Dermis microvascular lymphatic vessel endothelial cell (primary cell): Measurements from ENCODE around the gene MAMDC2. TPM values are rescaled to one million over a fixed set of nuclear protein-coding genes. Genes with fewer than 3 reads are reported as not detected.

ENCODE experiments used
- DNase-seq, 2 donors: peaks; one replicate each; pipeline versions ENCODE4 v3.0.0 to v3.0.0-alpha.2; 2010; ENCODE audit warnings: low read depth in 2 of 2
- total RNA-seq: library from RNA; depleted of rRNA; stranded (reverse); fragments of >200 nt; gene quantifications from 2 replicates; pipeline ENCODE4 v1.2.1, GENCODE V29; 2014

MAMDC2 gene
- total RNA-seq, 1 donor from 2014 or later: 3.1 TPM

DNA sequence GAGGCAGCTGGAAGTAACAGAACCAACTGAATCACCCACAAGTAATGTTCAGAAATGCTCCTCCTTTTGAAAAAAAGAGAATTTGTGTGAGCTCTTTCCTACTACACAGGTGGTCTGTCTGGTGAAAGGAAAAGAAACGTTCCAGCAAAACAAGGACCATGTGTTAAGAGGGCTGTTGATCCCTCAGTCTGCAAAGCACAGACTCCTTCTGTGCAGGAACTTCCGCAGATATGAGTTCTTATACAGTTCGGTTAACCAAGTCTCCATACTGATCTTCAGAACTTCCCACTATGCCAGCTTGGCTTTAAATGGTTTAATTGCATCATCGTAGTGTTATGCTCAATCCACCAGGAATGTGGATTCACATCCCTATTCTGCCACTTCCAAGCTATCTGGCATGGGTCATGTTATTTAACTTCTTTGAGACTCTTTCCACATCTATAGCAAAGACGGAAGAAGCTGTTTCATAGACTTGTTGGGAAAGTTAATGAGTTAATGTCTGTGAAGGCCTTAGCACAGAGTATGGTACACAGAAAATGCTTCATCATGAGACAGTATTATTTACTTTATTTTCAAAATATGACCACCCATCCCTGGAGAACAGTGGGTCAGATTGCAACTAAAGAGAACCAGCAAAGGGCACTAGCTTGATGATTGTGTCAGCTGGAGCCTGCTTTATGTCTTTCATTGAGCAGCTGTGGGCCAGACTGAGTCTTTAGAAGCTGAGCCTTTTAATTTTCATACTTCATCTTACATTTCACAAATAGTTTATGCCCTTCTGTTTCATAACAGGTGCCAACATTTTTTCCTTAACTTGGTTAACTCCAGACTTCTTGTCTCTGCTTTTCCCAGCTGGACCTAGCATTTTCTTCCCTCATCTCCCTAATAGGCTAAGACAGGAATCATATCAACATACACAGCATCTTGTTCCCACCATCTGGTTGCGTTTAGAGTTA lies 89.9 kb downstream of the MAMDC2 start:
- no peak for DNase-seq

DNA sequence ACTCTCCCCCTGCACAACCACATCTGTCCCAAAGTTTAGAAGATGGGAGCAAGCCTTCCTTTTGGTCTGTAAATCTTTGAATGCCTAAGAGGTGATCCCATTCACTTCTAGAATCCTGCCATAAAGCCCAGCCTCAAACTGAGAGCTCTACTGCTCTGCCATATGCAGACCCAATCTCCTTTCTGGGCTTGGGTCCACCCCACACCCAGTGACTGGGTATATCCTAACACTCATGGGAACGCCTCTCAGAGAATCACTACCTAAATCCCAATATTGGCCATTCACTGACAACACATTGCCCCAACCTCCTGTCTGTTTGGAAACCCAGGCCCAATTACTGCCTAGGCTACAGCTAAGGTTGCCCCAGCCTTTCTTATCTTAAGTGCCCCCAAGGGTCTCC lies 90.7 kb downstream of the MAMDC2 start:
- no peak for DNase-seq

DNA sequence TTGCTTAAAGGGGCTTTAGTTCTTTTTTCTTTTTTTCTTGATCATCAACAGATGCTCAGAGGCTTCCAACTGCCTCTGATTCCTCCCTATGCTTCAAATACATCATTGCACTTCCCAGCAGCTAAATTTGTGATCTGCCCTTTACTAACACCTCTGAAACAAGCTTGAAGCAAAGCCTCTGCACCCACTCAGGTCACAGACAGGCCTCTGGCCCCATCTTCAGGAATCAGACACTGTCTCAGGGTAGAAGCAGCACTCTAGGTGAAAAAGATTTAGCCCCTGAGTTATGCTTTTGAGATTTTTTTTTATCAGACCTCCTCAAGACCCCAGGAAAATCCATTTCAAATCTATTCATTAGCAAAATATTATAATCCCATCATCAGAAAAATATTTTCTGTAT lies 91.5 kb downstream of the MAMDC2 start:
- DNase-seq: no peak

DNA sequence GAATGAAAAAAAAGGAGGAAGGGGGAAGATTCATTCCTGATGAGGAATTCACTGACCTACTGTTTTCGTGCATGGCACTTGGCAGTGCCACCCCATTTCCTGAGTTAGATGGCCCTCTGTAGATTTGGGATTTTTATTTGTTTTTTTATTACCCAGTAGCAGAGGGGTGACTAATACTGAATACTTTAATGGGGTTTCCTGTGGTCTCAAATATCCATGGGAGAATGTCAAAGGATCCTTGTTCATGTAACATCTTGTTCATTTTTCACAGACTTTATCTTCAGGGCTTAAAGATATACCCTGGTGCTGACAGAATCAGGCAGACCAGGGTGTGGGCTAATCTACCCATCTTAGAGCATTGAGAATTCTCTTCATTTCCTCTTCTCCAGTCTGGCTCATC lies 93.0 kb downstream of the MAMDC2 start:
- peak in 1 of 2 donors; percentile 65 for DNase-seq

DNA sequence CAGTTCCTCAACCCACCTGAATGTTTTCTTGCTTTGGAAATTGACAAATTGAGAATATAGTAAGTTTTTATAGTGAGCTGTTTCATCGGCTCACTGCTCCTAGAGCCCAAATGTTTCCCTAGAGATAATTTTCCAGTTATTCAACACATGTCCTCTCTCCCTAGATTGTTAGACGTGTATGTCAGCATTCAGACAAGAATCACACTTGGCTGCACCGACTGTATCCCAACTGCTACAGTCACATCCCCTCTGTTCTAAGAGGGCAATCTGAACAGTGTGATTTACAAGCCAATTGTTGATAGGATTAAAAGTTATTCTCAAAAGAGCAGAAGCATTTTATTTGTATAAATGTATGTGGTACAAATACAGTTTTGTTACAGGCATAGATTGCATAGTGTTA lies 93.9 kb downstream of the MAMDC2 start:
- no peak for DNase-seq

DNA sequence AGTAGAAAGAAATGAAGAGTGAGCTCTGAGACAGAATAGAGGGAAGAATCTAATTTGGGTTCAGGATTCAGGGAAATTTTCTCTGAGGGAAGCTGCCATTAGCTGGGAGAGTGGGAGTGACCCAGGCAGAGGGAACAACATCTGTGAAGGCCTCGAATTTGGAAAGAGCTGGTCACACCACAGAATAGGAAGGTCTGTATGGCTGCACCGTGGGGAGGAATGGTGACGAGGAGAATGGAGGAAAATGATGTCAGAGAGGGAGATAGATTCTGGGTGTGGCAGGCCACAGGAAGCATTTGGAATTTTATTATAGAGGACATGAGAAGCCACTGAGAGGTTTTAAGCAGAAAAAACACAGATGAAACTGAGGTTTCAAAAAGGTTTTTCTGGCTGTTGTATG lies 98.5 kb downstream of the MAMDC2 start:
- no peak for DNase-seq

DNA sequence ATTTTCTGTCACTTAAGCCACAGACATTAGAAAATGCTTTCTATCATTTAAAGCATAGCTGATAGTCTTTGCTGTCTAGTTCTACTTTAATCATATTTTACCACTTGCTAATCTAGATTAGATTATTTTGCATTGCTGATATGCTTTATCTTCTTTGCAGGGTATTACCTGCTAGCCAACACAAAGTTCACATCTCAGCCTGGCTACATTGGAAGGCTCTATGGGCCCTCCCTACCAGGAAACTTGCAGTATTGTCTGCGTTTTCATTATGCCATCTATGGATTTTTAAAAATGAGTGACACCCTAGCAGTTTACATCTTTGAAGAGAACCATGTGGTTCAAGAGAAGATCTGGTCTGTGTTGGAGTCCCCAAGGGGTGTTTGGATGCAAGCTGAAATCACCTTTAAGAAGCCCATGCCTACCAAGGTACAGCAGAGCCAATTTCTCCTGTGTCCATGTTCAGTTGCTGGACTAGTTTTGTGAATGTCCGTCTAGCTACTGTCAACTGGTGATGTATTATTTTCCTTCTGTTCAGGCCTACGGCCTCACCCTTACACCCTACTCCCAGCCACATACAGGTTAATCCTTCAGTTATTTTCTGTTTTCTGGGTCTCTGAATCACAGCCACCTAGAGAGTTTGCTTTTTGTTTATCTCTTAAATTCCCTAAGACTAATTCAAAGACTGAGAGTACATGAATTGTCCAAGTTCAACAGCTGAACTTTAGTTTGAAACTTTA lies 99.9 kb downstream of the MAMDC2 start:
- DNase-seq: no peak

DNA sequence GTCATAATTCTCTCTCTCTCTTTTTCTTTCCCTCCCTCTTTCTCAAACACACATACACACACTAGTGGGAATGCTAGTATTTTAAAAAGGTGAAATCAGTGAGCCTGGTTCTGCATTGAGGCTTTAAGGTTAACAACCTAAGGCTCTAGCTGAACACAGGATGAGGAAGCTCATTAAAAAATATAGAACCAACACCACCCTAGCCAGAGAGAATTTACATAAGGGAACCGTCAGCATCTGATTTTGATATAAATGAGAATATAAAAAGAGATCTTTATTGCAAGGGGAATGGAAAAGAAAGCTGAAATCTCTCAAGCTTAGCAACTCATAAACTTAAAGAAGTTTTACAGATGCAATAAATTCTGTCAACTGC lies 100.5 kb downstream of the MAMDC2 start:
- DNase-seq: no peak

DNA sequence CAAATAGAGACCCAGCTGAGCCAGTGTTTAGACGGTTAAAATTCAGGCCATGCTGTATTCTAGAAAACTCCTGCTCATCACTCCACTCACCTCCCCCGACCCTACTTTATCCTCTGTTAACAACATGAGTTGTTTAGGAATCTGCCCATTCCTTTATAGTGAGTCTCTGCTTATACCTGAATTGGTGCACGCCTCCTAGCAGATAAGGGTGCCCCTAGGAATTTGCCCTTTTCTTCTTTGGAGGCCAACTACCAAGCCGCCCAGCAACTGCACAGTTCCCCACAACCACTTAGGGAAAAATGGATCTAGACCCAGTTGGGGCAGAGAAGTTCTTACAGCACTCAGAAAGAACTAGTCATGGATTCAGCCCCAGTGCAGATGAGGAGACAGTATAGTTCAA lies 102.3 kb downstream of the MAMDC2 start:
- DNase-seq: no peak

DNA sequence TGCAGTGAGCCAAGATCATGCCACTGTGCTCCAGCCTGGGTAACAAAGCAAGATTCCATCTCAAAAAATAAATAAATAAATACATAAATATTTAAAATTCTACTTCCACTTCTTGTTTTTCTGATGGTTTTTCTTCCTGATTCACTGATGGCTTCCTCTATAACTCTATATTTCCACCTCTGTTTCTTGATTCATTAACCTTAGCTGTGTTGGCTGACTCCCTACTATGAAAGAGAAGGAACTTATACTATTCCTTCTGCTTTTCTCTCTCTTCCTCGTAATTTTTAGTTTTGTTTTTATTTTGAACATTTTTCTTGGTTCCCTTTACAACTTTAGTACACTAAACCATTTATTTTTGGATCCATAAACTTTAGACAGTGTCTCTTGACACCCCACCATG lies 103.5 kb downstream of the MAMDC2 start:
- DNase-seq: no peak

DNA sequence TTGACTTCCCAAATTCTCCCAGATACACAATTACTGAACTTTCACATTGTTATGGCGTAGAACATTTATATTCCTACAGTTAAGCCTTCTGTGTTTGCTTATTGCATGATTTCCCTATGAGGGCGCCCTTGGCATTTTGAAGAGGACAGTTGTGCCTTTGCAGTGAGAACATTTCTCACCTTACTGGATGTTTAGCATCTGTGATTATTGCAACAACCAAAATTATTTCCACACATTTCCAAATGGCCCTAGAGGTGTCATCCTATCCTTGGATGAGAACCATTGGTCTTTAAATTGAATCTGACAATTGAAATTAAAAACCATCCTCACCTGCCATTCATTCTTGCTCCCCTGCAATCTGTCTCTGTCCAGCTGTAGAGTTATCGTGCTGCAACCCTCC lies 104.0 kb downstream of the MAMDC2 start:
- no peak for DNase-seq

DNA sequence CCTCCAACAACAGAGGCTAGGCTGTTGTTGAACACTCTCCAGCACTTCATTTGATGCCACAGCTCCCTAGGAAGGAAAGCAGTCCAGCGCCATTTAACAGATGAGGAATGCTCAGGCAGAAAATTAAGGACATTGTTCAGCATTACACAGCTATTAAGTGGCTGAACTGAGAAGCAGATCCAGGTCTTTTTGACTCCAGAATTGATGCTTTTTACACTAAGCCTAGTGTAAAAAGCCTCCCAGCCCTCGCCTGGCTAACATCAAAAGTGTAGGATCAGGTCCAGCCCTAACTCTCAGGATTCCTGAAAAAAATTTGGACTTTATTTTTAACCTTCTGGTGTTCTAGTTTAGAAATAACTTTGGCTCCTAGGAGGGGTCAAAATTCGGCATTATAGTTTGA lies 108.7 kb downstream of the MAMDC2 start:
- DNase-seq: no peak

DNA sequence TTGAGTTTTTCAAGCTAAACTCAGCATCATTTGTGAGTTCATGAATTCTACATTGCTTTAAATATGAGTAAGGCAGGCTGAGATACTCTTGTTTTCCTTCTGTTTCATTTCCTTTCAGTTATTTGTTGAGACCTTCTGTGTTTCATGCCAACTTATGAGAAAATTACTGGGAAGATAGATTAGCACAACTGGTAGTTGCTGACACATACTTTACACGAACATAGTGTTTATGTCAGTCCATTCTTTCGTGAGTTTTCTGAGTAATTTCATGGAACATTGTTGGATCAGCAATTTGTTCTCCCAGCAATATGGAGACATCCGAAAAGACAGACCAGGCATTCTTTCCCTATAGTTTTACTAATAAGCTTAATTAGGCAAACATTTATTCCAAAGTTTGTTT lies 113.1 kb downstream of the MAMDC2 start:
- DNase-seq: peak in 1 of 2 donors; percentile 48

DNA sequence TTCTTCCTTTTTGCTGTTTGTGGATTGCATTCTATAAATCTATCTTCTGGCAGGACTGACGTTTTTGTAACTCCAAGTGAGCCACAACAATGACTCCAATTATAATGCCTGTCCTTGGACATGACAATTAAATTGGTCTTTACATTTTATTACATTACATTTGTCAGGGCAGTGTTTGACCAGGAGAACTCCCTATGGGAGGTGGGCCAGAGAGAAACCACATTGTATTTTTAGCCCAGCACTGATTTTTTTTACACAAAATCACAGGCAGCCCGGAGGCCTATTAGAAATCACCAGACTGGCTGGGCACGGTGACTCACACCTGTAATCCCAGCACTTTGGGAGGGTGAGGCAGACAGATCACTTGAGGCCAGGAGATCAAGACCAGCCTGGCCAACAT lies 116.0 kb downstream of the MAMDC2 start:
- DNase-seq: no peak

DNA sequence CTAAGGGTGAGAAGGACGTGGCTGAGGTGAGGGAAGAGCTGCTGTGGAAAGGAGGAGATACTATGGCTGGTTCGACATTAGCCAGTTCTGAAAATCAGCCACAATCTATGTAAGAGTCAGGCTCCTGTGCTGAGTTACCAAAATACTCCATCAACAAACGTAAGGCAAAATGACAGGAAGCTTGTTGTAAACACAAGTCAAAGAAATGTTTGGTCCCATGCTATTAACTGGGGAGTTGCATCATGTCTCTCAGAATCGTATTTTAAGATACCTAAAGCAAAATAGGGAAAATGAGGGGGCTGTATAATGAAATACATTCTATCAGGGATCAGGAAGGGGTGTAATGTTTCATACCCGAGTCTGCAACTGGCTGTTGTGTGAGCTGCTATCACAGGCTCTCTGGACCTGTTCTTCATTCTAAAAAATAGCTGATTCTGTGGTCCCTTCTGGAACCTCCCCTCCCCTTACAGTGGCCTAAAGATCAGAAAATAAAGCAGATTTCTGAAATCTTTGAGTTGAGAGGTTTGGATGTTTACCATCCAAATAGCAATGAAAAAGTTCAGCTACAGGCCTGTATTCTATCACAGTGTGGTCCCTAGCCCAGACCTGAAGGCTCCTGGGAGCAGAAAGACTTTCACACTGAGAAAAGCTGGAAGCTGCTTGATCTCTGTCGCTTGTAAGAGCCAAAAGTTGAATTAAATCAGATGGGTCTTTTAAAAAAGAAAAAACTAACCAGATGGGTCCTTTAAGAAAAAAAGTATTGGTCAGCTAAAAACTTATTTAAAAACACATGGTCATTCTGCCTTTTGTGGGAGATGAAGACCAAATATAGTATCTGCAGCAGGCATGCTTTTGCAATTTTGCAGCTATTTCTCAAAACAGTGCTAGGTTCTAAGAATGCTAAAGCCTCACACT lies 117.3 kb downstream of the MAMDC2 start:
- no peak for DNase-seq

DNA sequence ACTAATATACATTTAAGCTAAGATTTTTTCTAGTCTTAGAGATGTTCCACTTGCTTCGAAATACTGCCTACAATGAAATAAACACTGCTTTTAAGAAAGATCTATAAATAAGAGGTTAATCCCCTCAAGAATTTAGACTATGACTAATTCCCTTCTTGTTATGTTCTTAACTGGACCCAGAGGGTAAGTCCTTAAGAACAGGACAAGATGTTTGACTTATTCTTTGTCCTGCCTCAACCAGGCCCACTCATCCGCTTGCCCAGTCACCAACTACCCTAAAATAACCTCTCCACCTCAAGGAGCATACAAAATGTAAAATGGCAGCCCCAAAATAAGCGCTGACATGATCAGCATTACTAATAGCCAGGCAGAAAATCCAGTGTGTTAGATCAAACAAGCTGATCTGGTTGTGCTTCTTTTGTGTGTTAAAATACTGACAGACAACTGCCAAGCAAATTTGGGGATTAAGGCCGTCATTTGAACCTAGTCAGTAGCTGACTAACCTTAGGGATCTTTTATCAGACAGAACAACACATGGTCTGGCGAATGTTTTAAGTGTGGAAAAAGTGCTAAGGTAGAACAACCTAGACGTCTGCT lies 121.5 kb downstream of the MAMDC2 start:
- DNase-seq: no peak

DNA sequence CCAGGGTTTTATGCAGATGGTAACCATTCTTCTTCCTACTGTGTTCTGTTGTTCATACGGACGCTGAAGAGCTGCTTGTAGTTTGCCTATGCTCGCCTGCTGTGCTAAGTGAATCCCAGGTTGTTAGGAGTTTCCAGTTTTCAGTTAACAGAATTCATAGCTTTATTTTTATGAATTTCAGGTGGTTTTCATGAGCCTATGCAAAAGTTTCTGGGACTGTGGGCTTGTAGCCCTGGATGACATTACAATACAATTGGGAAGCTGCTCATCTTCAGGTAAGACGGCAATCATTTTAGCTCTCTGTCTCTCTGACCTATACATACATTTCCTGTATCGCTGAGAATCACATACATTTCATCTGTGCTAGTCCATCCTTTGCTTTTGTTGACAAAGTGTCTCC lies 124.9 kb downstream of the MAMDC2 start:
- no peak for DNase-seq

DNA sequence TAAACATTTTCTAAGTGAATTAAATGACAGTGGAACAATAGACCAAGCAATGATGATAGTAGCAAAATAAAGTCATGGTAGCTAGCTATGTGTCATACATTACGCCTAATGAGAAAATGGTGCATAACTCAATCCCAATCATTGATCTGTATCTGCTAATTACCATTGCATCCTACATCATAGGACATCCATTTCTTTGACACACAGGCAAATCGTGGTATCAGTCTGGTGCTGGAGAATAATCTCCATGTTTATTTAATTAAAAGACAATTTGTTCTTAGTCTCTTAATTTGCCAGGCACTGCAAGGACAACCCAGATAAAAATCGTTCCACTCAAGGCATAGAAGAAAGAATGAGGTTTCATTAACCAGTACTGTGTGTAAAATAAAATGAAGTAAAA lies 125.6 kb downstream of the MAMDC2 start:
- DNase-seq: no peak

DNA sequence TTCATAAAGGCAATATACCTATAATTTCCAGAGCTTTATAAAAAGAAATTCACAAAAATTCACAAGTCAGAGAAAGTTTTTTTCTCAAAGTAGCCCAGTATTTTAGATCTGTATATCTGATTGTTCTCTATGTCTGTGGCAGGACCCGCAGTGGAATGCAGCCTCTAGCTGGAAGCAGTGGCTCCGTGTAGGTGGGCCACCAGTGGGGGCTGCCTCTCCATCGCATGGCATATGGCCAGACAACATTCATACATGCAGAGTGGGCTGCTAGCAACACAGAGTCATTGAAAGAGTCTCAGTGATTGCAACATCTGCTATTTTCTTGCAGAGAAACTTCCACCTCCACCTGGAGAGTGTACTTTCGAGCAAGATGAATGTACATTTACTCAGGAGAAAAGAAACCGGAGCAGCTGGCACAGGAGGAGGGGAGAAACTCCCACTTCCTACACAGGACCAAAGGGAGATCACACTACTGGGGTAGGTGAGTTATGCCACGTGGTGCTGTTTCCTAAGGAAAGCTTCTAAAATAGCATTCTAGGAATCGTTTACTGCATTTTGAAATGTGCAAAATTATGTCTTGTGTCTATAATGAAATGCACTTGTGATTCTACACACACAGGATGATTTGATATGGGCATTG lies 126.6 kb downstream of the MAMDC2 start:
- DNase-seq: no peak

DNA sequence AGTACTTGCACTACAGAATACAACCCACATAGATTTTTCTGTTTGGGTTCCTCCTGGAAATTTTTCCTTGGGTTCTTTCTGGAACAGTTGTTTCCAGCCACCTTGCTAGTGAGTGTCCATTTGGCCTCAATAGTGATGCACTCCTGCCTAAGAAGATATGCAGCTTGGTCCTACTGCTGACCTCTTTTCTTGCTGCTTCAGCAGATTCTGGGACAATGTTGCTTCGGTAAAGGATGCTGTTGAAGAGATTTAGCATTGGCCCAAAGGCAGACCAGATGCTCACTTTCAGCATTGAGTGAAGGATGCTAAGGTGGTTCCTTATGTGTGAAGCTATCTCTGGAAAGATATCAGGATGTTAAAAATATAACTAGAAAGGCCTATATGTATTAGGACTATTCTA lies 128.9 kb downstream of the MAMDC2 start:
- no peak for DNase-seq

DNA sequence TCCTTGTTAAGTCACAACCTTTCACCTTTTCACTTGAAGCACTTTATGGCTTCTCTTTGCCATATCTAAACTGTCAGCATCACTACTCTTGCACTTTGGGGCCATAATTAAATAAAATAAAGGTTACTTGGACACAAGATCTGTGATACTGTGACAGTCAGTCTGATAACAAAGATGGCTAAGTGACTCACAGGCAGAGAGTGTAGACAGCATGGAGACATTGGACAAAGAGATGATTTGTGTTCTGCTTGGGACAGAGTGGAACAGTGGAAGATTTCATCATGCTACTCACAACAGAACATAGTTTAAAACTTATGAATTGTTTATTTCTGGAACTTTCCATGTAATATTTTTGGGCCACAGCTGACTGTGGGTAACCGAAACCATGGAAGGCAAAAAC lies 133.5 kb downstream of the MAMDC2 start:
- no peak for DNase-seq
